ENCODE measurements around the gene MAML3. TPM values are rescaled to one million over a fixed set of nuclear protein-coding genes. Genes with fewer than 3 reads are reported as not detected.
A peak's percentile ranks its signal among the peaks of the same experiment; 100 is the strongest.

Gene MAML3
- total RNA-seq: 13.9 TPM

DNA sequence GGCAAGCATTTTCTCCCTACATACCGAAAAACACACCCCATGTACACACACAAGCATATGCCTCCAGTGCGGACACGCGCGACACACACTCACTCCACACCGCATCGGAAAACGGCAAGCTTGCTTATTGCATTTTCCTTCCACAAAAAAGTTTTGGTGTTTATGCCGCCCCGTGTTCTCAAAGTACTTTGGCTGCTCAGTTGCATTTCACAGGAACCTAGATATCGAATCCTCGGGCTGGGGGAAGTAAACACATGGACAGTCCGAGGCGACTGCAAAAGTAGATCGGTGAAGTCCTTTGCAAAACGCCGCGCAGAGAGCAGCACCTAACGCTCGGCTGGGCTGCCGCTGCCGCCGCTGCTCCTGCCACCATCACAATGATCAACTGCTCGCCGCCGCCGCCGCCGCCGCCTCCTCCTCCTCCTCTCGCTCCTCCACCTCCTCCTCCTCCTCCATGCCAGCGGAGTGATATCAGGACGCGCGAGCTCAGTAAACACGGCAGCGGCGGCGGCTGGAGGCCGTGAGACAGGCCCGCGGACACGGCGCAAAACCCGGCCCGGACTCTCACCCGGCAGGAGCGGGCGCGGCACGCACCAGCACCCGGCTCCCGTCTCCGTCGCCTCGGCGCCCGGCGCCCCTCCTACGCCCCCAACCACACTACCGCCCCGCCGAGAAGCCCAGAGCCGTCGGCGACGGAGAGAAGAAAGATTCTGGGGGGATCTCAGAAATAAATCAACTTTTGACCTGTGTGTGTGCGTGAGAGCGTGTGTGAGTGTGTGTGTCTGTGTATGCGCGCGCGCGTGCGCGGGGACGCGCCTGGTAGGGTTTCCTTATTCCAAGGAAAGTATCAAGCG lies at the start of gene MAML3:
Gene MAML3 (minus strand): TSS at position 467 of the 854 bp plus-strand sequence. CDS start 857 bp downstream, outside the sequence.
- peak; percentile 96 for DNase-seq (ENCODE audit: low spot score)

DNA sequence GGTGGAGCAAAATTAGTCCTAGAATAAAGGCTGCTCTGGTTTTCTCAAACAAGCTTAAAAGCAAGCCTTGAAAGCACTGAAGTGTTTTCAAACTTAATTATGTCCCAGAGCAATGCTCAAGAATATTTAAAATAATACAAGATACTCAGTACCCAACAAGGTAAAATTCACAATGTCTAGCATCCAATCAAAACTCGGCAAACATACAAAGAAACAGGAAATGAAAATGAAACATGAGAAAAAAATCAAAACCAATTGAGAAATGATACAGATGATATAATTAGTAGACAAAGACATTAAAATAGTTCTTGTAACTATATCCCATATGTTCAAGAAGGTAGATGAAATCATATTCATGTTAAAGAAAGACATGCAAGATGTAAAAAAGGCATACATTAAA lies 45.0 kb upstream of the MAML3 start:
- no peak for DNase-seq (ENCODE audit: low spot score)

DNA sequence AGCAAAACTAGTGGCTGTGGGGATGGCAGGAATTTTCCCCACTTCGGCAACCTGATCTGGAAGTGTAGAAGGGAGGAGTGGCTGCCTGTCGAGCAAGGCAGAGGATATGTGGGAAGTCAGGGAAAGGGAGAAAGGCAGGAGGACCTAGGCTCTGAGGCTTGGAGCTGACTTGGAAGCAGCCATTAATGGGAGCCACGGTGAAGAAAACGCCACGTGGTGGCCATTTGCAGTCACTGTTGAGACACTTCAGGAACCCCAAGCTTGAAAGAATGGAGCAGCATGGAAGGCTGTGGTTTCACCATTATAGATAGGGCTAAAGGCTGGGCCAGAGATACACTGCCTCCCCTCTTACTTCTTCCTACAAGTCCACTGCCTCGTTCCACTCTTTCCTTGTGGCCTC lies 41.8 kb upstream of the MAML3 start:
- no peak for DNase-seq (ENCODE audit: low spot score)

DNA sequence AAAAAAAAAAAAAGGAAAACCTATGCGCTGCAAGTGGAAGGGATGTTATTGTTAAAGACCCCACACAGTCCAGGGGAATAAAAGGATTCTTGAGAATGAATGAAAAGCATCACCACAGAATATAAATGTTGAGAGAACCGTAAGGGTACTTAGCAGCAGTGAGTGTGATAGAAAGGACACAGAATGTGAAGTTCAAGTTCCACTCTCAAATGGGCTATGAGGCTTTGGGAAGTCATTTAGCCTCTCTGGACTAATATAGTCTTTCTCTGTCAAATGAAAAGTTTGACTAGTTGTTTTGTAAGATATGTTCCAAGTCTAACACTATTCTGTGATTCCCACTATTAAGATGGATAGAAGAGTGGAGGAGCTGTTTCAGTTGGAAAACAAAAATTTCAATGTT lies 35.8 kb upstream of the MAML3 start:
- no peak for DNase-seq (ENCODE audit: low spot score)

DNA sequence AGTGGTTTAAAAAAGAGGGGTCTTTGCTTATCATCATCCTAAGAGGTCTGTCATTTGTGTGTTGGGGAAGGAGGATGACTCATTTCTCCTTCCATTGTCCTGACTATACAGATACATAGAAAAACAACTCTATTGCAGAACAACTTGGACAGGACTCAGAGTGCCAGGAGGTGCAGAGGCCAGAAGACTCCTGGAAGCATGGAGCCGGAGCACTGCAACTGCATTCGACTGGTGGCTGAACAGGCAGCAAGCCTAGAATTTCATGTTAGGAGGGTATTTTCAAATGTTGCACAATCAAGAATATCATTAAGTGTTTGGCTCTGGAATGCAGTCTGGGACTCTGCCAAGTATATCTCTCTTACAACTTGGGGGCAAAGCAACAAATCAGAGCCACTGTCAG lies 35.0 kb upstream of the MAML3 start:
- no peak for DNase-seq (ENCODE audit: low spot score)

DNA sequence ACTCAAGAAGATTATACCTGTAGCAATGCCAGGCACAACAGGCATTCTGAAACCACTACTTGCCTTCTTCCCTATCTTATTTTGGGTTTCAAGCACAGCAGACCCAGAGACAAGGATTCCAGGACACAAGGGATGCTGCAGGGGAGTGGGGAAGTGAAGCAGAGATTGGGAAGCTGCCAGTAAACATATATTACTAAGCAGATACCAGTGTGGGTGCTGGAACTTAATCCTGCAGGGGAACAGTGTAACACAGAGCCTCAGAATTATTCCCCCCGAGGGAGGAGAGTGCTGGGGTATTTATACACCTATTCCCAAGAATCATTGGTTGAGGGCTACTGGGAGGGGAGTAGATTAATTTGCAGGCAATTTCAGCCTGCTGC lies 33.3 kb upstream of the MAML3 start:
- no peak for DNase-seq (ENCODE audit: low spot score)

DNA sequence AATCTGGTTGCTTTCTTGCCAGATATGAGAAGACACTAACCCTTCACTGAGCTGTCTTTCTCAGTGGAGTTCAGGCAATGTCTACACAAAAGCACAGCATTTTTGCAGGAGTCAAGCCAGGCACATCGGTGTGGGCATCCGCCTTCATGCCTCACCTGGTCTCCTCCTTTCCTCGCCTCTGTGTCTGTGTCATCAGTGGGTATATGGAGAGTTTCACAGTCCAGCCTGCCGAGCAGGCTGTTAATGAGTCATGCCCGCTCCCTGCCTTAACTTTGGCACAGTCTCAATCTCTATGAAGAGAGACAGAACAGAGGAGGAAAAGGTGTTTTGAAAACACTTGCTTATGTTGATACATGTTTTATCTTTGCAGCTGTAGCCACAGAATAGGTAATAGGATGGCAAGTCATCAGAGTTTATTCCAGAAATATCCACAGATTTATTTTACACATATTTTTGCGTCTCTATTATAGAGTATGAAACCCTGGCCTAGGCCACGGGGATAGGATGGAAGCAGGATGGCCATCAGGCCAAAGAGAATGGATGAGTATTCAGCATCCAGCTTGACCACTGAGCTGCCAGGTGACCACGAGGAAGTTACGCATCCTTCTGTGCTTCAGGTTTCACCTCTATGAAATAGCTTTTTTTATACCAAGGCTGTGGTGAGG lies 32.8 kb upstream of the MAML3 start:
- DNase-seq (ENCODE audit: low spot score): peak; percentile 54

DNA sequence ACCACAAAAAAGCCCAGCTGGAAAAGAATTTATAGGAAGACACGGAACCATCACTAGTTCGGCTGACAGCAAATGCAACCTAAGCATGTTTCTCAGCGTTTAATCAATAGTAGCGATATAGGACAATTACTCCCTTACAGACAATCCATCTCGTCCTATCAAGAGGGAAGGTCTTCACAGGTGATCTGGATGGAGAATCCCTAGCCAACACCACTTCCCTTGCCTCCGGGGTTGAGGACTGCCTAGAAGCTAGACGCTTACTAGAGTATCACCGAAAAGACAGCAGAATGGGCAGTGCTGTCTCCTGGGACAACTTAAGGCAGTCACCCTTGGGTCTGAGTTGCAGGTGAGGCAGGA lies 32.1 kb upstream of the MAML3 start:
- DNase-seq (ENCODE audit: low spot score): no peak

DNA sequence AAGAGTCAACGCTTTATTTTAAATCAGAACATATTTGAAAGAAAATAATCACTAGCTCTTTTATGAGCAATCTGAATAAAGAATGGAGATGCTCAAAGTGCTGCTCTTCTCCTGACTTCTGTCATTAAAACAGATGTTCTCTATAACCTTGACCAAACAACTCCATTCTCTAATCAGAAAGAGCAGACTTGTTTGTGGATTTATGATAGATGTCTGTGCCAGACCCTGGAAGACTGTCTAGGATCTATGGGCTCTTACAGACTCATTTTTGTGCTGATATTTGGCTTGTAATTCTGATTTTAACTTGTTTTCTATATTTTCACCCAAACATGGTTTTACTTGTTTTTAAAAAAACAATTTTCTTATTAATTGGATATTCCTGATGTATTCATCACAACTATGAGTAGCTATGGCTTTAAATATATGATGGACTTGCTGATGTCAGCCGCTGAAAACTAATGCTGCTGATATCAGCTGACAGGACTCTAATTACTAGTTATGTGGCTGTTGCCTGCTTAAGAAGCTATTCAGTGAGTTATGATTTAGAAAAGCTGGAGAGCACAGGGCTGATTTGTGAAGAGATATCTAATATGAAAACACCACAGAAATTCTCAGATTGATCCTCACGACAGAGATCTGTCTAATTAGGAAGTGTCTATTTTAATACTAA lies 31.6 kb upstream of the MAML3 start:
- no peak for DNase-seq (ENCODE audit: low spot score)

DNA sequence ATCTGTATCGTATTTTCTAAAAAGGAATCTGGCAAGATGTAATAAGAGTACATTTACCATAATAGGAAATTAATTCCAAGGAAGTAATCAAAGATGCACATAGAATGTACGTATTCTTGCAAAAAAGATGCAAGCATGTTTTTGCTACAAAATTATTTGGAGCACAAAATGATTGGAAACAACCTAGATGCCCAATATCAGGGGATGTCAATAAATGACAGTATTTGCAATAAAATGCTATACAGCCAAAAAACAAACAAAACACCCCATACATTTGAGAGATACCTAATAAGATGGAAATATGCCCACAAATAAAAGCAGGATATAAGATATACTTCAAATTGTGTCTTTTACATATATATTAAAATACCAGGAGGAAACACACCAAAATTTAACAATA lies 29.3 kb upstream of the MAML3 start:
- no peak for DNase-seq (ENCODE audit: low spot score)

DNA sequence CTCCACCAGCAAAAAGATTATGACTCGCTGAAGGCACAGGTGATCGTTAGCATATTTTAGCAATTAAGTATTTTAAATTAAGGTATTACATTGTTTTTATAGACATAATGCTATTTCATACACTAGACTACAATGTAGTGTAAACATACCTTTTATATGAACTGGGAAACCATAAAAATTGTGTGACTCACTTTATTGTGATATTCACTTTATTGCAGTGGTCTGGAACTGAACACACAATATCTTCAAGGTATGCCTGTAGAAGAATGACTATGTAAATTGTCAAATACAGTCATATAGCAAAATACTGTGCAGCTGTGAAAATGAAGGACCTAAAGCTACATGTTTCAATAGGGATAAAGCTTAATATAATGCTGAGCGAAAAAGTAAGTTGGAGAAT lies 26.6 kb upstream of the MAML3 start:
- no peak for DNase-seq (ENCODE audit: low spot score)

DNA sequence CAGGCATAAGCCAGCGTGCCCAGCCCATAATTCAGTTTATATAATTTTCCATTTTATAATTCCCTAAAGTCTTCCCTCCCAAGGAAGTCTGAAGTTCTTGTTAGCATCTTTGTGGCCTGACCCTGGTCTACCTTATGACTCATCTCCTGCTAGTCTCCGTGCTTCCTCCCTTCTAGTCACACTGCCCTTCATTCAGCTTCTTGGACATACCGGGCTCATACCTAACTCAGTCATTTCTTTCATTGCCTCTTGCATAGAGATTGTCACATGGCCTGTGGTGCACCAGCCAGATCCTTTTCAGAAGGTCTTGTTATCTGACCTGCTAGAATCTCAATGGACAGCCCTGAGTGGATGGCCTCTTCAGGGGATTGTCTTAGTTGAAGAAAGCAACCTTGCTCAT lies 22.8 kb upstream of the MAML3 start:
- DNase-seq (ENCODE audit: low spot score): no peak

DNA sequence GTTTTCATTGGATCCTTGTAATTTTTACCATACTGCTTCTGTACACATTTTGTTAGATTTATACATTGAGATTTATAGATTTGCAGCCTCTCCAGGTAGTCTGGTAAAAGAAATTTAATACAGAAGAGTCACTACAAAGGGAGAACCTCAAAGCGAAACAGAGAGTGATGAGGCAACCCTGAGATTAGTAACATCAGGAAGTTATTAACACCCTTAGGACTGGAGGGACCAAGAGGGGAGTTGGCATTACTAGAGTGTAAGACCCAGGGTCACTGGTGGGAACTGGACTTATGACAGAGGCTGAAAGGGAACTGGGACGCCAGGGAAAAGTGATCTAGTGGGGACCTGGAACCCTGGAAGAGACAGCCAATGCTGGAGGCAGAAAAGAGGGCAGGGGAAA lies 20.6 kb upstream of the MAML3 start:
- no peak for DNase-seq (ENCODE audit: low spot score)

DNA sequence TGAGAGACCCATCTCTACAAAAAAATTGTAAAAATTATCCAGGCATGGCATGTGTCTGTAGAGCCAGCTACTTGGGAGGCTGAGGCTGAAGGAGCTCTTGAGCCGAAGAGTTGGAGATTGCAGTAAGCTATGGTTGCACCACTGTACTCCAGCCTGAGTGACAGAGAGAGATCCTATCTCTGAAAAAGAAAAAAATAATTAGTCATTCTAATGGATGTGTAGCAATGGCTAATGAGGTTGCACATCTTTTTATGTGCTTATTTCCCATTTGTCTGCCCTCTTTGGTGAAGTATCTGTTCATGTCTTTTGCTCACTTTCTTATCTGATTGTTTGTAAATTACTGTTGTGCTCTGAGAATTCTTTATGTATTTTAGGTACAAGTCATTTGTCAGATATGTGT lies 19.0 kb upstream of the MAML3 start:
- no peak for DNase-seq (ENCODE audit: low spot score)

DNA sequence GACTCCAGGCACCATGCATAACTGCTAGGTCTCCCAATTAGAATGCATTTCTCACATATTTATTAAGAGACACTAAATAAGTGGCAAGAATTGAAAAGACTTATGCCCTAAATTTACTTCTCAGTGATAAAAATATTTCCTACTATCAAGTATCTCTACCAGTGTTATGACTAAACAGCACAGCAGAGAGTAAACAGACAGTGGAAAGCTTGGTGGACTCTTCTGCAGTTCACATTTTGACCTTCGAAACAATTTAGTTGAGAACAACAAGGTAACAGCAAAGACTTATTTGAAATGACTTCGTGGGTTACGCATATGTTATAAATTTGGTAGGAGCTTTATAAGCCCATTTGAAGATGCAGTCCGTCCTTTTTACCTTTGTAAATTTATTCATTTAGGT lies 16.3 kb upstream of the MAML3 start:
- no peak for DNase-seq (ENCODE audit: low spot score)

DNA sequence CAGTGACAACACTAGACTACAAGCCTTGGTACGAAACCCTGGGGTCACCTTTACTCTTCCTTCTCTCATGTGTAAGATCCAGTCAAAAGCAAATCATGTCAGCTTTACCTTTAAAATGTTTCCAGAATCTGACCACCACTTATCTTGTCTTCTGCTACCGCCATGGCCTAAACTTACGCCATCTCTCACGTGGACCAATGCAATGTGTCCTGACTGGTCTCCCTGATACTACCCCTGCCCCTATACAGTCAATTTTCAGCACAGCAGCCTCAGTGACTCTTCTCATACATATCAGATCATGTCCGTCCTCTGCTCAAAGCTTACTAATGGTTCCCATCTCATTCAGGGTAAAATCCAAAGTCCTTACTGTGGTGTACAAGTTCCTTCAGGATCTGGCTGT lies 15.0 kb upstream of the MAML3 start:
- no peak for DNase-seq (ENCODE audit: low spot score)

DNA sequence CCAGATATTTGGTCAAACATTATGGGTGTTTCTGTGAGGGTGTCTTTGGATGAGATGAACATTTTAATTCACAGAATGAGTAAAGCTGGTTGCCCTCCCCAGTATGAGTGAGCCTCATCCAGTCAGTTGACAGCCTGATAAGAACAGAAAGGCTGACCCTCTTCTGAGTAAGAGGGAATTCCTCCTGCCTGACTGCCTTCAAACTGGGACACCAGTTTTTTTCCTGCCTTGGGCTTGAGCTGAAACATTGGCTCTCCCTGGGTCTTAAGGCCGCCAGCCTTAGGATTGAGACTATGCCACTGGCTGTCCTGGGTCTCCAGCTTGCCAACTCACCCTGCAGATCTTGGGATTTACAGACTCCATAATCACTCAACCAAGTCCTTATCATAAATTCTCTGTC lies 14.5 kb upstream of the MAML3 start:
- DNase-seq (ENCODE audit: low spot score): no peak

DNA sequence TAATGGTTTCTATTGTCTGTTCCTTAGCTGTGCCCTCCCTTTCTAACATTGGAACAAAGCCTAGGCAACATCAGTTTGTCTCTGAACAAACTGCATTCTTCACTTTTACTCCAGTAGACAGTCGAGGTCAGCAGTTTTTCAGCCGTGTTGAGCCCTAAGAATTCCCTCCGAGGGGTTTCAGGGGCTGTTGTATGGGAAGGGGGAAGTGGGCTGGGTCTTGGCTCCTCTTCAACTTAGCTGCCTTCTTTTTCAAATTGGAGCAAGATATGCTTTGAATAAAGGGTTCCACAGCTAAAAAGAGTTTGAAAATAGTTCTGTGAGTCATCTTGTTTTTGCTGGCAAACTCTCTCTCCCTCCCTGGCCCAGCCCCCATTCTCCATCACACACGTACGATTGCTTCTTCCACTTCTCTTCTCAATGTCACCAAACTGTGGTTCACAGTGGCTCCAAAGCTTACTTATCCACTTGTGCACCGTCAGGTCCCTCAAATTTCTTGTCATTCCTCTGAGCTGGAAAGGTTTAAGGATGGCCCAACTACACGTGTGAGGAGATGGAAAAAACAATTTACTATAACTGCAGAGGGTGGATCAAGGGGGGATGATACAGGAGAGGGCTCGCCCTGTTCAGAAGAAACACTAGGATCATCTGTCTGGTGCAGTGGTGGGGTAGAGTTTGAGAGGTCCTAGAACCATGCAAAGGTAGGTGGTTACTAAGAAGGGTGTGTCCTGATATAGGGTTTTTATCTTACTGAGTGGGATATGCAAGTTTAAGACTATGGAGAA lies 9.2 kb upstream of the MAML3 start:
- no peak for DNase-seq (ENCODE audit: low spot score)

DNA sequence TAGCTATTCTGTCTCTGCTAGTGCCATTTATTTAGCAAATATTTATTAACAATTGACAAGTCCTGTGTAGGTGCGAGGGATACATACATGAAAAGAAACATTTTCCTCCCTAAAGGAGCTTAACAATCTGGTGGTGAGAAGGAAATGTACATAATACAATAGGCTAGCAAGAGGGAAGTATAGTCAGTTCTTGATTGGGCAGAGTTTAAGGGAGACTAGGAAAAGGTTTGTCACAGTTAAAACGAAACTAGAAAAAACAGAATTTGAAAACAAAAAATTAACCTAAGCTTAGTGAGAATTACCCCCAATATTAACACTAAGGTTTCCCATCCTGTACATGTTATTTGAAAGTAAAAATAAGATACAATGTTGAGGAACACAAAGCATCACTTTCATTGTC lies 8.6 kb upstream of the MAML3 start:
- DNase-seq (ENCODE audit: low spot score): no peak

DNA sequence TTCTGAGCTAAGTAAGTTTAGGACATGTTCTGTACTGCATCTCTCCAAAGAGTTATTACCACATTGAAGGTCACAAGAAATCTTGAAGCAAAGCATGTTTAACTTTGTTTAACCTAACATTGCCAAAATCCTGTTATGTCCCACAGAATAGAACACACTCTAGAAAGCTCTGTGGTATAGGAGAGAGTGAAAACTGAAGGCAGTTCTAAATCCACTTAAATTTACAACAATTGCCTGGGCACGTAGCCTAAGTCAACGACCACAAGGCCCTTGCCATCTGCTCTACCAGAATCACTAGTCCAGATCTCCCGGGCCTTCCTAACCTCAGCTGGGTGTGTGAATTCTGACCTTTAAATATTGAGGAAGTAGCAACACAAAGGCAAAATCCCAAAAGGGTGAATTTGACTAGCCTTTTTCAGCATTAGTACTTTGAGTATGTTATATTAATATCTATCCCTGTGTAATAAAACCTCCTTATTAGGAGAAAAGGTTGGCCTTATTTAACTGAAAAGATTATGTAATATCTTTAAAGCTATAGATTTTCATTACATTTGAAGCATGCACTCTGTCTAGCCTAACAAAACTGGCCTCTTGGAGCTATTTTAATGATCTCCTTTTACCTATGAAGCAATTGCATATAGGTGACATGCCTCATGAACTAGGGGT lies 4.5 kb upstream of the MAML3 start:
- DNase-seq (ENCODE audit: low spot score): no peak

DNA sequence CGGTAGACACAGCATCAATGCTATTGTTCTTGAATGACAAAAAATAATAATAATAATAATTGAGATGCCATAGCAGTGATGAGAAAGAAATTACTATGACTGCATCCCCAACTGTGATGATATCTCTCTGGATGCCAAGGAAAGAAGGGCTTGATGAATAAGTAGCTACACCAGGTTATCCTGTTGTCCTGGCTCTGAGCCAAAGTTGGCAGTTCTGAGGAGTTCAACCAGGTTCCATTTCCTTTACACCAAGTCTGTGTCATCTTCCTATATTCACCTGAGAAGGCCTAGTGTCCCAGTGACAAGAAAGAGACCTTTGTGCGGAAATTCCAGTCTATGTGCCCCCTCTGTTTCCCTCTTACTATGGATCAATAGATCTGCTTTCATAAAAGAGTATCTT lies 3.4 kb upstream of the MAML3 start:
- DNase-seq (ENCODE audit: low spot score): no peak
